NCI-H524 treated with DMSO at 0.1 percent for 48 hours (cell line): ENCODE results near the gene TRAF3IP3.

Source experiments
- DNase-seq: peaks from one replicate; lab custom pipeline; 2025; lab: John Stamatoyannopoulos, UW

TRAF3IP3 gene

DNA sequence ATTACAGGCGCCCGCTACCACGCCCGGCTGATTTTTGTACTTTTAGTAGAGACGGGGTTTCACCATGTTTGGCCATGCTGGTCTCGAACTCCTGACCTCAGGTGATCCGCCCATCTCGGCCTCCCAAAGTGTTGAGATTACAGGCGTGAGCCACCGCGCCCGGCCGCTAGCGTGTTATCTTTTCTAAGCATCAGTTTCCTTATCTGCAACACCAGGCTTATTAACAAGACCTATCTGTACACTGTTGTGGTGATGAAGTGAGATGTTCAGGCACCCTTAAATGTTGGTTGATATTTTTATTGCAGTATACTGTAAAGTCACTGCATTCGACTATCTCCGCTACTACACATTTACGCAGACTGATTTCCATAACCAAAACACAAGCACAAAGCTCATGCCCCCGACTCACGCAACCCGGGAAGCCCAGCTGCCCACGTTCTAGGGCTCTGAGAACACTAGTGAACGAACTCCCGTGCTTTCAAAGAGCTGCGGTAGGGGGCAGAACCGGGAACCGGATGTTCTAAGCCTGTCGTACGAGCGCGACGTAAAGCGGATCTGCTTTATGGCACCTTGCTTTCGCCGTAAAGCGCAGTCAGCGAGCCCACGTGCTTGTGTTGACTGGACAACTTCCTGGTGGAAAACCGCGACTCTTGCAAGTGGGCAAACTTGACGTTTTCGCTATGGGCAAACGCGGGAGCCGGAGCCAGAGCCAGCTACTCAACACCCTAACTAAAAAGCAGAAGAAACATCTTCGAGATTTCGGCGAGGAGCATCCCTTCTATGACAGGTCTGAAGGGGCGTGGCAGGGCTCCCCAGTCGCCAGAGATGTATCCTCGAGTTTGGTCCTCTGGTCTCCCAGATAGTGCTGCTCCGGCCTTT is 71.8 kb downstream of the TRAF3IP3 start, which contains the start of gene UTP25:
TSS of gene UTP25 (plus strand) at position 589 of the 879 bp plus-strand sequence. CDS start at position 681, 92 bp downstream.
- DNase-seq: peak; percentile 65

DNA sequence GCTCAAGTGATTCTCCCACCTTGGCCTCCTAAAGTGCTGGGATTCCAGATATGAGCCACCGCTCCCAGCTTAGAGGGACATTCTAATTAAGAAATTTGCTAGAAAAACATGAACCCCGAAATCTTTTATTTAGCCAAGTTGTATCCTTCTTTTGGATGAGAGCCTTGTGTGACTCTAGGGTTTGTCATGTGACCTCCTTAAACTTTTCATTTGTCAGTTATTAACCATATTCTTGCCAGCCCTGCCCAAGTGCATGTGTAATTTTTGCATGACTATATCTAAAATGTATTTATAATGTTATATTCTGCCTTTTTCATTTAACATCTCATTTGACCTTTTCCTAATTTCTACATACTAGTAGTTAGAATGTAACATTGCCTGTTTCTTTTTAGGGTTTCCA is 73.9 kb downstream of the TRAF3IP3 start:
- DNase-seq: no peak

DNA sequence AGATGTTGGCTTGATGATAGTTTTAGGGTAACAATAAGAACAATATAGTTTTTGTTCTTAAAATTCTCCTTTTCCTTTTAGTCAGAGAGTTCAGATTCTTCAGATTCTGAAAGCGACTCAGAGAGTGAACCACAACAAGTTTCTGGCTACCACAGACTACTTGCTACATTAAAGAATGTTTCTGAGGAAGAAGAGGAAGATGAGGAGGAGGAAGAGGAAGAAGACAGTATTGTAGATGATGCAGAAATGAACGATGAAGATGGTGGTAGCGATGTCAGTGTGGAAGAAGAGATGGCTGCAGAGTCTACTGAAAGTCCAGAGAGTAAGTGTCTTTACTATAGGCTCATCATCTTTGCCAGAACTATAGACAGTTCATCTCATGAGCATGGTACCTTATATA is 74.9 kb downstream of the TRAF3IP3 start:
- no peak for DNase-seq

DNA sequence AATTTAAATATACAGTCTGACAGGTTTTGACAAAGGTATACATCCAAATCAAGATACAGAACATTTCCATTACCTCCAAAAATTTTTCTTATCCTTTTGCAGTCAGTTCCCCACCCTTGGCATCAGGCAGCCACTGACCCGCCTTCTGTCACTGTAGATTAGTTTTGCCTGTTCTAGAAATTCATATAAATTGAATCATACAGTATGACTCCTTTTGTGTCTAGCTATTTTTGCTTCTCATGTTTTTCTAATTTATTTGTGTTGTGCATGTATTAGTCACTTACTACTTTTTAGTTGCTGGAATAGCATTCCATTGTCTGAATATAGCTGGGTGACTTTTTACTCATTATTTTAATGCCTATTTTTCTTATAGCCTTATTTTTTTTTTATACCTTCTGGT is 75.8 kb downstream of the TRAF3IP3 start:
- no peak for DNase-seq
